Naive thymus-derived CD4-positive, alpha-beta T cell (primary cell): ENCODE data around the gene ITK. TPM values are rescaled to one million over a fixed set of nuclear protein-coding genes. Genes with fewer than 3 reads are reported as not detected.

Experiments
- ATAC-seq: fragments of 150-1000 bp; cut with Tn5 transposase; 2 replicates; pipeline ENCODE4 v1.10.0; 2021; ENCODE audit warnings: mild to moderate bottlenecking, moderate library complexity
- CTCF ChIA-PET: fragments of 350-600 bp; sonication (Branson Sonifier 250); formaldehyde crosslinking; loops from one replicate; lab custom pipeline; 2021; ENCODE audit warnings: antibody characterized with exemption; lab: Charles Lee
- POLR2A ChIA-PET: fragments of 350-600 bp; sonication (Branson Sonifier 250); formaldehyde crosslinking; loops from one replicate; lab custom pipeline; 2021; ENCODE audit warnings: antibody characterized with exemption, inconsistent platforms; lab: Charles Lee
- DNase-seq, 9 donors: peaks; one replicate each; pipeline versions ENCODE4 v3.0.0 to v3.0.0-alpha.2; 2020 to 2022; ENCODE audit warnings: mixed read lengths in 1 of 9
- H3K27ac ChIP-seq: one replicate; pipeline ENCODE4 v1.7.0; 2013; ENCODE audit warnings: mild to moderate bottlenecking, low read depth, low read length, moderate library complexity
- H3K27me3 ChIP-seq, 2 donors: one replicate each; pipeline ENCODE4 v1.7.0; 2013; ENCODE audit warnings: low read length in 2 of 2, mild to moderate bottlenecking in 2 of 2, moderate library complexity in 2 of 2; ENCODE audit not compliant: control insufficient read depth in 2 of 2, insufficient read depth in 2 of 2
- H3K36me3 ChIP-seq, 3 experiments: 1 replicate in 2 of 3; 2 replicates in 1 of 3; pipeline ENCODE4 v1.7.0; 2013; ENCODE audit warnings: low read length in 3 of 3, mild to moderate bottlenecking in 3 of 3, moderate library complexity in 1 of 3; ENCODE audit not compliant: insufficient read depth in 3 of 3, control insufficient read depth in 2 of 3
- H3K4me1 ChIP-seq, 2 donors: one replicate each; pipeline ENCODE4 v1.7.0; 2013; ENCODE audit warnings: low read length in 2 of 2, mild to moderate bottlenecking in 2 of 2, moderate library complexity in 1 of 2; ENCODE audit not compliant: control insufficient read depth in 2 of 2, insufficient read depth in 2 of 2
- H3K4me3 ChIP-seq: 2 replicates; pipeline ENCODE4 v1.7.0; 2013; ENCODE audit warnings: mild to moderate bottlenecking, low read length
- H3K9me3 ChIP-seq, 3 experiments: 1 replicate in 2 of 3; 2 replicates in 1 of 3; pipeline ENCODE4 v1.7.0; 2013; ENCODE audit warnings: low read length in 3 of 3; ENCODE audit not compliant: control insufficient read depth in 2 of 3
- H3K27ac Mint-ChIP-seq, 9 donors: one replicate each; pipeline ENCODE4 v1.8.0; 2020 to 2022; ENCODE audit warnings: mixed read lengths in 9 of 9, mild to moderate bottlenecking in 8 of 9, moderate library complexity in 5 of 9, inconsistent platforms in 2 of 9
- H3K27me3 Mint-ChIP-seq, 5 donors: one replicate each; pipeline ENCODE4 v1.8.0; 2021 to 2022; ENCODE audit warnings: mixed read lengths in 5 of 5, mild to moderate bottlenecking in 1 of 5
- H3K36me3 Mint-ChIP-seq, 5 donors: one replicate each; pipeline ENCODE4 v1.8.0; 2020 to 2022; ENCODE audit warnings: mixed read lengths in 5 of 5, mild to moderate bottlenecking in 3 of 5, inconsistent platforms in 1 of 5
- H3K4me1 Mint-ChIP-seq, 7 donors: one replicate each; pipeline ENCODE4 v1.8.0; 2020 to 2022; ENCODE audit warnings: mixed read lengths in 7 of 7, mild to moderate bottlenecking in 3 of 7, inconsistent platforms in 1 of 7
- H3K4me3 Mint-ChIP-seq, 10 donors: one replicate each; pipeline ENCODE4 v1.8.0; 2020 to 2022; ENCODE audit warnings: mild to moderate bottlenecking in 10 of 10, mixed read lengths in 10 of 10, moderate library complexity in 6 of 10, inconsistent platforms in 2 of 10
- H3K9me3 Mint-ChIP-seq, 11 donors: one replicate each; pipeline ENCODE4 v1.8.0; 2020 to 2022; ENCODE audit warnings: mixed read lengths in 11 of 11, mild to moderate bottlenecking in 4 of 11, inconsistent platforms in 1 of 11, moderate library complexity in 1 of 11
- intact Hi-C, 2 donors: fragments of 100-400 bp; cut with micrococcal nuclease; formaldehyde crosslinking; loops; one replicate each; pipeline ENCODE4 v1.15.1; 2023
- polyA plus RNA-seq, 2 donors: library from polyadenylated mRNA; unstranded; fragments of 300-500 nt; fragmentation: Illumina TruSeq; gene quantifications; one replicate each; pipeline ENCODE4 v1.2.3, GENCODE V29; 2021
- total RNA-seq, 6 experiments: library from RNA in 5 of 6; stranded (reverse) in 5 of 6; gene quantifications; 1 replicate in 5 of 6; 2 replicates in 1 of 6; pipeline ENCODE4 v1.2.3 and lab custom pipeline; 2021 to 2026

Gene ITK
- 100 to 1,000 TPM; 278 to 481 (median 324) TPM for total RNA-seq
- 100 to 1,000 TPM; 183 to 245 TPM for polyA plus RNA-seq
- total RNA-seq (lab: John Stamatoyannopoulos, UW) = 683 reads per million, percentile 98 among the genes with 10 or more reads in this experiment

DNA sequence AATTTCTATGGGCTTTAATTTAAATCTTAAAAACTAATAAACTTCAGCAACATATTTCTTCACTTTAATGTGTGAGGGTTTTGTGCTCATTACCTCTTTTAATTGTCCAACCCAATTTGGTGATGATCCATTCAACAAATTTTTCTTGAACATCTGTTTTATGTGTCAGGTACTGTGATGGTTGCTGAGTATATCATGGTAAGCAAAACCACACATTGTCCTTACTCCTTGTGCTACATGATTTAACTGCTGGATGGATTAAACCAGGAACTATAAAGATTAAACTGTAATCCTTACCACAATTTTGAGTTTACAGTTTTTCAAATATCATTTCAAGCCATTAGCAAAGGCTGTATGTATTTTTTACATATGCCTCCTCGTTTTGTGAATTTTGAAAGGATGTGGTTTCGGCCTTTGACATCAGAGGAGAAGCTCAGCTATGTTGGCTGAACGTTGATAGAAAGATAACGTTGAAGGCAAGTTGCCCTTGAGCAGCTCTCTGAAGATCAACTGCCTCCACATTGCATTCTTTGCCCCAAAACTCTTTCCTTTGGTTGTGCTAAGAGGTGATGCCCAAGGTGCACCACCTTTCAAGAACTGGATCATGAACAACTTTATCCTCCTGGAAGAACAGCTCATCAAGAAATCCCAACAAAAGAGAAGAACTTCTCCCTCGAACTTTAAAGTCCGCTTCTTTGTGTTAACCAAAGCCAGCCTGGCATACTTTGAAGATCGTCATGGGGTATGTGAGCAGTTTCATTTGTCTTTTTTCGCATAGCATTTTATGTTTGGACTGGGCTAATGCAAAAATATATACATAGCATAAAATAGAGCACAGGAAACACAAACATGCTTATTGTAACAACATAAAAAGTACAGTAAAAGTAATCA lies at the start of gene ITK:
ITK (plus strand) TSS at position 467 of the 891 bp plus-strand sequence; CDS start at position 605, 138 bp downstream.
- Histone ChIP-seq H3K27me3 (no peaks in the 10 kb centered on the region), H3K4me3 (peak within 1 kb of the TSS; percentile 62), H3K36me3 (peaks cover 6 to 27% (median 8%) of the 10 kb centered on the region in 3 experiments), H3K9me3 (no peaks in the 10 kb centered on the region), H3K27ac (peak within 1 kb of the TSS; percentile 81), H3K4me1 (peaks cover 33 to 42% of the 10 kb centered on the region in 2 donors)
- DNase-seq (peak in 7 of 9 donors; percentile 66 to 84 (median 77)), ATAC-seq (peak; percentile 88)
- no peaks in the 10 kb centered on the region for H3K27me3 Mint-ChIP-seq
- intact Hi-C loops = loop anchor here (1.0 to 10.0 kb wide), 17 partner anchors 8 to 424 kb away; partner anchors contain the start of gene HAVCR2 (in 1 of the 2)
- H3K4me3 Mint-ChIP-seq = peak within 1 kb of the TSS; percentile 89 to 100 (median 97)
- H3K4me1 Mint-ChIP-seq = peaks cover 27 to 61% (median 50%) of the 10 kb centered on the region in 7 donors
- ChIA-PET POLR2A (interaction anchor here (0.6 to 20.7 kb wide), 26 partner anchors 7 to 127 kb away, joined by 3 to 345 read pairs (median 6); partner anchors contain the start of genes GARIN3 and MED7), CTCF (interaction anchor here (0.8 to 2.6 kb wide), 11 partner anchors 9 to 91 kb away, joined by 3 to 13 read pairs (median 4); no protein-coding TSS in a partner anchor)
- peaks cover 18 to 43% (median 35%) of the 10 kb centered on the region in 5 donors for H3K36me3 Mint-ChIP-seq
- H3K9me3 Mint-ChIP-seq = peaks cover 0 to 4% (median 0%) of the 10 kb centered on the region in 11 donors
- peak within 1 kb of the TSS; percentile 91 to 99 (median 96) for H3K27ac Mint-ChIP-seq

DNA sequence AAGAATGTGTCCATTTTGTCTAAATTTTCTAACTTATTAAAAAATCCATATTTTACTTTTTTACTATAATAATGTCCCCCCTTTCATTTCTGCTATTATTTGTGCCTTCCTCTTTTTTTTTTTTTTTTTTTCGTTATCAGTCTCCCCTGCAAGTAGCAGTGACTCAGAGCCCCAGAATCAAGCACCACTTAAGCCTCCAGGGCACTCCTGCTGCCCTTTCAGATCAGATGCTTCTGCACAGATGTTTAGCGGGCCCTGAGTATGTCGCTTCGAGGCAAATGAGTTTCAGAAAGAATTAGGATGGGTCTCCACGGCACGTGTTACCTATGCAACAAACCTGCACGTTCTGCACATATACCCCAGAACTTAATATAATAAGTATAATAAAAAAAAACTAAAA lies 49.7 kb upstream of the ITK start:
- Mint-ChIP-seq H3K9me3 (peaks cover 0 to 9% (median 0%) of the 10 kb centered on the region in 11 donors), H3K27ac (no peak overlapping the region), H3K4me1 (peaks cover 6 to 46% (median 26%) of the 10 kb centered on the region in 7 donors), H3K27me3 (no peaks in the 10 kb centered on the region), H3K36me3 (peaks cover 0 to 25% (median 0%) of the 10 kb centered on the region in 5 donors), H3K4me3 (no peak overlapping the region)
- no peaks in the 10 kb centered on the region for H3K9me3 ChIP-seq
- intact Hi-C loops = loop anchor here (5.0 to 10.0 kb wide), 4 partner anchors 104 to 416 kb away; no protein-coding TSS in a partner anchor
- H3K27ac ChIP-seq = no peak overlapping the region
- no peaks in the 10 kb centered on the region for H3K27me3 ChIP-seq
- ChIA-PET CTCF (interaction anchor here (0.6 to 2.3 kb wide), 7 partner anchors 19 to 1999 kb away, joined by 3 to 7 read pairs (median 4); partner anchors contain the start of gene HAVCR2), POLR2A (no interaction called here)
- DNase-seq (no peak), ATAC-seq (no peak)
- no peaks in the 10 kb centered on the region for H3K36me3 ChIP-seq
- H3K4me1 ChIP-seq = no peaks in the 10 kb centered on the region
- no peak overlapping the region for H3K4me3 ChIP-seq

DNA sequence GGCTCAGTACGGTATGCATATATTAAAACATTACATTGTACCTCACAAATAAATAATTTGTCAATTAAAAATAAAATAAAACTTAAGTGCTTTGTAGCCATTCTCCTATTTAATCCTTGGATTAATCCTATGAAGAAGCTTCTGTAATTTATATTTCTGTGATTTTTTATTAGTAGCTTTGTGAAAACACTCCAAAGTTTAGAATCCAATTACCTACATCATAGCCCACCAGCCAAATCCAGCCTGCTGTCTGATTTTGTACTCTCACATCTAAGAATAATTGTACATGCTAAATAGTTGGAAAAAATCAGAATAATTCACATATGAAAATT lies 48.4 kb upstream of the ITK start:
- Mint-ChIP-seq H3K36me3 (peaks cover 0 to 22% (median 1%) of the 10 kb centered on the region in 5 donors), H3K4me1 (peaks cover 10 to 47% (median 30%) of the 10 kb centered on the region in 7 donors), H3K4me3 (no peak overlapping the region), H3K27me3 (no peaks in the 10 kb centered on the region), H3K27ac (peak overlapping the region in 1 of 9 donors; percentile 5), H3K9me3 (peaks cover 0 to 2% (median 0%) of the 10 kb centered on the region in 11 donors)
- ChIA-PET POLR2A (interaction anchor here (0.6 to 2.1 kb wide), 5 partner anchors 11 to 455 kb away, joined by 3 to 18 read pairs (median 3); partner anchors contain the start of gene MED7), CTCF (interaction anchor here (0.6 to 2.3 kb wide), 17 partner anchors 10 to 1515 kb away, joined by 3 to 17 read pairs (median 4); partner anchors contain the start of gene MED7)
- ATAC-seq (no peak), DNase-seq (no peak)
- Histone ChIP-seq H3K36me3 (peaks cover 0 to 3% (median under 1%) of the 10 kb centered on the region in 3 experiments), H3K27ac (no peak overlapping the region), H3K27me3 (no peaks in the 10 kb centered on the region), H3K4me3 (no peak overlapping the region), H3K4me1 (no peaks in the 10 kb centered on the region), H3K9me3 (no peaks in the 10 kb centered on the region)
- intact Hi-C loops = loop anchor here (1.0 to 10.0 kb wide), 9 partner anchors 105 to 1516 kb away; no protein-coding TSS in a partner anchor

DNA sequence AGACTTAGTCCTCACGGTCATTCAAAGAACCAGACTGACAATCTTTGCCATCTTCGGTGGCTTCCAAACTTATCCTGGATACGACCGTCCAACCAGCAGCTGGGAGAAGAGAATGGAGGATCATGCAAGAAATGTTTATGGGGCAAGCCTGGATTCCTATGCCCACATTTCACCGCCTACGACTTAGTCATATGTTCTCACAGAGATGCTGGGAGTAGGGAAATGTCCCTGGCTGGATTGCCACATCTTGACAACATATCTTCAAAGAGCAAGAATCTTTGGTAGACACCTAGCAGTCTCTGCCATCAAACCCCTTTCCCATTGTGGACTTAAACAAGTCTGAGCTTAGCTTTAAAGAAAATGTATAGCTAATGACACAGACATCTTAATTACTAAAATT lies 42.9 kb upstream of the ITK start:
- ATAC-seq (no peak), DNase-seq (no peak)
- peaks cover 0 to 14% (median 0%) of the 10 kb centered on the region in 11 donors for H3K9me3 Mint-ChIP-seq
- H3K27me3 ChIP-seq = no peaks in the 10 kb centered on the region
- peak overlapping the region in 1 of 10 donors; percentile 25 for H3K4me3 Mint-ChIP-seq
- POLR2A ChIA-PET = interaction anchor here (0.6 kb wide), 1 partner anchor 593 kb away, joined by 3 read pairs; no protein-coding TSS in a partner anchor
- H3K27ac ChIP-seq = no peak overlapping the region
- peak overlapping the region in 1 of 9 donors; percentile 50 for H3K27ac Mint-ChIP-seq
- no peaks in the 10 kb centered on the region for H3K27me3 Mint-ChIP-seq
- intact Hi-C loops = loop anchor here in 1 of 2 donors (10.0 kb wide), 1 partner anchor 423 kb away; no protein-coding TSS in a partner anchor
- H3K36me3 ChIP-seq = peaks cover 11 to 29% (median 13%) of the 10 kb centered on the region in 3 experiments
- no peaks in the 10 kb centered on the region for H3K9me3 ChIP-seq
- H3K4me1 Mint-ChIP-seq = peaks cover 13 to 62% (median 56%) of the 10 kb centered on the region in 7 donors
- H3K4me1 ChIP-seq = peaks cover 11 to 16% of the 10 kb centered on the region in 2 donors
- peaks cover 12 to 49% (median 32%) of the 10 kb centered on the region in 5 donors for H3K36me3 Mint-ChIP-seq
- CTCF ChIA-PET = interaction anchor here (0.6 to 1.0 kb wide), 4 partner anchors 142 to 245 kb away, joined by 3 to 5 read pairs (median 3); no protein-coding TSS in a partner anchor
- H3K4me3 ChIP-seq = no peak overlapping the region

DNA sequence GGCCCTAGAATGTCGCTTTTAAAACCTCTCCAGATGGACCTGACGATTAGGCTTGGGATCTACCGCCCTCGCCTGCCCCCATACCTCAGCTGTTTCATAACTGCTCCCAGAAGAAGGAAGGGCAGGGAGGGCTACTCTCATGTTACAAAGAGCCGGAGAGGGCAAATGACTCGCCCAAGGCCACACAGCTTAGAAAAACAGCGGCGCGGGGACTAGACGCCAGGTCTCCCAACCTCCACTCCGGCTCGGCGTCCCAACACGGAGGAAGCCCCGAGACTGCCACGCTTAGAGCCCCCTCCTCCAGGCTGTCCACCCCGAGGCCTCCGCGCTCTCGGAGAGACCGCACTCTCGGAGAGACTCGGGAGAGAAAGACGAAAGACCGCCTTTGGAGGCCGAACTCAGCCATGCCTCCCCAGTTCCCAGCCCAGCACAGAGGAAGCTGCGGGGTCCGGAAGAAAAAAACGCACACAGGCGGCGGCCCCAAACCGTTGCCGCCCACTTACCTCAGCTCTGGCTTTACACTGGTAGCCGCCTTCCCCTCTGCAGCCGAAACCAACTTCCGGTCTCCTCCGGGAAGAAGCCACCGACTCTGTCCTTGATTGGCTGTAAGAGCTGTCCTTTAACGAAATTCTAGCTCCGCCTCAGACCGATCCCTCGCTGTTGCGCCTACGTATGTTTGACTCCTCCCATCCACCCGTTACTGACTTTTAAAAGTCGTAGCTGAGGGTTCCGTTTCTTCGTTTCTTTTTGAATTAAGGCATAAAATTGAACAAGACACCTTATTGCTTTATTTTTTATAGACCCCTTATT lies 38.1 kb upstream of the ITK start, which contains the start of gene MED7:
MED7 (minus strand) TSS at position 549 of the 810 bp plus-strand sequence. CDS start 3,434 bp downstream, outside the sequence.
- Mint-ChIP-seq H3K27ac (peak within 1 kb of the TSS; percentile 97 to 100 (median 99)), H3K9me3 (peaks cover 0 to 14% (median 0%) of the 10 kb centered on the region in 11 donors), H3K4me1 (peaks cover 11 to 64% (median 48%) of the 10 kb centered on the region in 7 donors), H3K27me3 (no peaks in the 10 kb centered on the region), H3K36me3 (peaks cover 12 to 30% (median 27%) of the 10 kb centered on the region in 5 donors), H3K4me3 (peak within 1 kb of the TSS; percentile 92 to 99 (median 96))
- peaks cover 7 to 23% (median 13%) of the 10 kb centered on the region in 3 experiments for H3K36me3 ChIP-seq
- peak; percentile 66 to 98 (median 96) for DNase-seq
- no peaks in the 10 kb centered on the region for H3K9me3 ChIP-seq
- ChIA-PET CTCF (interaction anchor here (0.7 to 2.1 kb wide), 12 partner anchors 9 to 277 kb away, joined by 3 to 12 read pairs (median 4); partner anchors contain the start of gene ITK), POLR2A (interaction anchor here (0.6 to 4.2 kb wide), 64 partner anchors 8 to 588 kb away, joined by 3 to 62 read pairs (median 5); partner anchors contain the start of genes CYFIP2, HAVCR2, ITK and THG1L)
- H3K4me1 ChIP-seq = peaks cover 11 to 22% of the 10 kb centered on the region in 2 donors
- ATAC-seq = peak; percentile 98
- intact Hi-C loops = loop anchor here (1.0 to 10.0 kb wide), 17 partner anchors 30 to 717 kb away; partner anchors contain the start of genes CLINT1 (in 2 of the 2), HAVCR2 (in 2 of the 2), THG1L (in 2 of the 2) and LSM11 (in 1 of the 2)
- H3K27me3 ChIP-seq = no peaks in the 10 kb centered on the region
- H3K4me3 ChIP-seq = peak within 1 kb of the TSS; percentile 82
- peak within 1 kb of the TSS; percentile 94 for H3K27ac ChIP-seq
